HG02981 (cell line): Measurements from ENCODE around the gene MYL6B.
A peak's percentile ranks its signal among the peaks of the same experiment; 100 is the strongest.
"Not testable (repeated sequence)": the region's sequence is repeated elsewhere in the genome, so short reads cannot be mapped to it uniquely, and the experiment has no call there.

ENCODE experiments used
- ATAC-seq: cut with Tn5 transposase; IDR thresholded peaks from one replicate; pipeline ENCODE4 v1.9.1; 2021; ENCODE audit warnings: mild to moderate bottlenecking, moderate library complexity; ENCODE audit not compliant: unreplicated experiment

MYL6B gene

GRCh38 chr12:56152132-56152755, at the start of gene MYL6B:
TSS of gene MYL6B (plus strand) at chr12:56152587. CDS start at chr12:56153919, 1,332 bp downstream.
- peak; percentile 86 for ATAC-seq

DNA sequence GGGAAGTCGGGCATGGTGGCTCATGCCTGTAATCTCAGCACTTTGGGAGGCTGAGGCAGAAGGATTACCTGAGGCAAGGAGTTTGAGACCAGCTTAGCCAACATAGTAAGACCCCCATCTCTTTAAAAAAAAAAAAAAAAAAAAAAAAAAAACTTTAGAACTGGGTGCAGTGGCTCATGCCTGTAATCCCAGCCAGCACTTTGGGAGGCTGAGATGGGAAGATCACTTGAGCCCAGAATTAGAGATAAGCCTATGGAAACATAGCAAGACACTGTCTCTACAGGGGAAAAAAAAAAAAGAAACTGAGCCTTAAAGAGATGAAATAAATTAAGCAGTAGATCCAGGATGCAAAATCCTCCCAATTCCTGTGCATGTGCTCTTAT, 49.7 kb upstream of the MYL6B start:
- no peak for ATAC-seq

- no peak for ATAC-seq
These were observed 49.2 kb upstream of the MYL6B start for GRCh38 chr12:56103066-56103711.

- no peak for ATAC-seq
These were observed 48.6 kb upstream of the MYL6B start for GRCh38 chr12:56103823-56104108.

DNA sequence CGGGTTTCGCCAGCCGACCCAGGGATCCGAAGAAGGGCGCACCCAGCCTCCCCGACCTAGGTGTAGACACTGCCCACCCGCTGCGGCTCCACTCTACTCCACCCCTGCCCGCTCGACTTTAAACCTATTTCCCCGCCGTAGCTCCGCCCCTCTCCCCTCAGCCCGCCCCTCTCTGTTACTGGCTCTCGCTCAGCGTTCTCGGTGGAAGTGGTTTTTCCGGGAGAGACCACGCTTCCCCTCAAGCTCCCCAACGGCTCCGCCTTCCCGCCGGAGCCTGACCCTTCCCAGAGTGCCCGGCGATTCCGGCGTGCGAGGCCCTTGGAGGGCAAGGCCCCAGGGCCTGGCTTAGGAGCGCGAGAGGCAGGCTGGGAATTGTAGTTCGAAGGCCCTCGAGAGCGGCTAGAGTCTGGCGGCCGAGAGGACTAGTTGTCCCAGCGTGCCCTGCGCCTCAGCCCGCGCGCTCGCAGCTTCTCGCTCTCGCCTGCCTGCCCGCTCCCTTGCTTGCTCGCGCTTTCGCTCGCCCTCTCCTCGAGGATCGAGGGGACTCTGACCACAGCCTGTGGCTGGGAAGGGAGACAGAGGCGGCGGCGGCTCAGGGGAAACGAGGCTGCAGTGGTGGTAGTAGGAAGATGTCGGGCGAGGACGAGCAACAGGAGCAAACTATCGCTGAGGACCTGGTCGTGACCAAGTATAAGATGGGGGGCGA, 48.1 kb upstream of the MYL6B start, which contains the start of gene PA2G4:
PA2G4 (plus strand) TSS at position 451 of the 706 bp plus-strand sequence; CDS start at position 630, 179 bp downstream.
- ATAC-seq: peak; percentile 92

DNA sequence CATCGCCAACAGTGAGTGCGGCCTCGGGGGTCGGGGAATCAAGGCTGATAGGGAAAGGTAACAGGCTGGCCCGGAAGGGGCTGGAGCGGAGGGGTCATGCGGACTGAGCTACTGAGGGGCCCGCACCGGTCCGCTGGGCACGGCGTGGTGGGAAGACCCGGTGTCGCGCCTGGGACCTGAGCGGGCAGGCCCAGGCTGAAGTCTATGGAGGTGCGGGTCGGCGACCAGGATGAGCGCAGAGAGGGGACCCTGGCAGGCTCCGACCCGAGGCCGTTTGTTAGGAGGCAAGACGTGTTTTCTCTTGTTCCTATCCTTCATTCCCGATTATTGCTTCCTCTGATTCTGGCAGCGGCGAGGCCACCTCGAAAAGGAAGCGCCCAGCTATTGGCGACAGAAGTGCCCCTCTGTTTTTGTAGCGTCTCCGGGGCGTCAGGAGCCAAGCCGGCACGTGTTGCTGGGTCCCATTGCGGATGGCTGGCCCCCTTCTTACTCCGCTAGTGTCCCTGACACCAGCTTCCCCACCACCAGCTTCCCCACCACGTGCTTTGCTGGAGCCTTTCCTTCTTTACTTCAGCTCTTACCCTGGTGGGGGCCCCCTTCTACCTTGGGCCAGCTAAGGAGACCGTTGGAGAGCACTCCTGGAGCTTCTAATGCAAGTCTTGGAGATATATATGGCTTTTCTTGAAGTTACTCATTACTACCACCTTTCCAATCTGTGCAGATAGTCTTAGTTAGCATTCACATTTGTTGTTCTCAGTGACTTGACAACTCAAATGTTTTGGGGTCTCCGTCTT, 47.4 kb upstream of the MYL6B start:
- peak; percentile 8 for ATAC-seq

- no peak for ATAC-seq
These were observed 46.8 kb upstream of the MYL6B start for GRCh38 chr12:56105609-56105902.

DNA sequence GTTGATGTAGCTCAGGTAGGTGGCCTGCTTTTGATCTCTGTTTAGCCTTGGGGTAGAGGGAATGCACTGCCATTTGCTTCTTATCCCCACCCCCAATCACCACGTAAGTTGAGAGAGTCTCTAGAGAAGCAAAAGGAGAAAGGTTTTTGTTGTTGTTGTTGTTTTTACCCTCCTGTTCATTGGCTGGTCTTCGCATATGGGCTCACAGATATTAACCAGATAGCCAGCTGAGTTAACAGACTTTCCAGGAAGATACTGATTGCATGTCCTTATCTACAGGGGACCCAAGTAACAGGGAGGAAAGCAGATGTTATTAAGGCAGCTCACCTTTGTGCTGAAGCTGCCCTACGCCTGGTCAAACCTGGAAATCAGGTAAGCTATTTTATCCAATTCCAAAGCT, 45.1 kb upstream of the MYL6B start:
- ATAC-seq: no peak

- ATAC-seq: no peak
These were observed 41.8 kb upstream of the MYL6B start for GRCh38 chr12:56110571-56110970.

- ATAC-seq: no peak
These were observed 38.3 kb upstream of the MYL6B start for GRCh38 chr12:56114084-56114483.

DNA sequence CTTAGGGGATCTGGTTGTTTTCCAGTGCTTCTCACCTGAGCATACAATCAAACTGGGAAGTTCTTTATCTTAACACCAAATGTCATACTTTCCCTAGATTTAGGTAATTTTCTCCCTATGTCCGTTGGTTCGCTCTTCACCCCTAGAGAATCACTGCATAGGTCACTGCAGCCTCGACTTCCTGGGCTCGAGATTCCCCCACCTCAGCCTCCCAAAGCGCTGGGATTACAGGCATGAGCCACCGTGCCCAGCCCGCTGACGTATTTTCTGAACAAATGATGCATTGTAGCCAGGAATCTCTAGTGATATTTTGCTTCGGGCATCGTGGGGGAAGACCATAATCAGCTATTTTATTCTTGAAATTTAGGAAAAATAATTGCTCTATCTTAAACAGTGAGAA, 37.1 kb upstream of the MYL6B start:
- ATAC-seq: no peak

DNA sequence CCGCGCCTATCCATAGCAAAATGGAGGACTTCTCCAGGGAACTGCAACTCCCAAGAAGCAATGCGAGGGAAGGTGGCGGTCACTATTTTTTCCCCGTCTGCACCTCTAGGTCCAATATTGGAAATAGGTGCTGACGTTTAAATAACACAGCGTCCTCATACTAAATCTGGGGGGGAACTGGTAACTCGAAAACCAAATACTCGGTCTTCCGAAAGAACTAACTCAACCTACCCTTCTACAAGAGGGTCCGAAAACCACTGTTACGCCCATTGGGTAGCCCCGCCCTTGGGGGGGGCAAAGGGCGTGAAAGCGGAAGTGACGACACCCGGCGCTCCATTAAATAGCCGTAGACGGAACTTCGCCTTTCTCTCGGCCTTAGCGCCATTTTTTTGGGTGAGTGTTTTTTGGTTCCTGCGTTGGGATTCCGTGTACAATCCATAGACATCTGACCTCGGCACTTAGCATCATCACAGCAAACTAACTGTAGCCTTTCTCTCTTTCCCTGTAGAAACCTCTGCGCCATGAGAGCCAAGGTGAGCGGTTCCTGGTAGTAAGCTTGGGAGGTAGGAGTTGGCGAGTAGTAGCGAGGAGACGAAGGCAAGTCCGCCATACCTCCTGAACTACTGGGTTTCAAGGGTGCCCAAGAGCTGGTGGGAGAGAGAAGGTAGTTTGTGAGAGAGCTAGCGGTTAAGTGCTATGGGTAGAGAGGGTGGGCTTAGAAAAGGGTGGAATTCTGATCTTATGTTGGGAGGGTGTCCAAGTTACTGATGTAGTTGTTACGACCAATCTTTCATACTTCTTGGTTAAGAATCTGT, 35.9 kb upstream of the MYL6B start, which contains the start of gene RPL41:
RPL41 (plus strand) TSS at position 367 of the 815 bp plus-strand sequence.
- ATAC-seq: peak; percentile 33

GRCh38 chr12:56117082-56117706, 35.2 kb upstream of the MYL6B start:
- not testable (repeated sequence) for ATAC-seq

GRCh38 chr12:56117778-56118687, 34.4 kb upstream of the MYL6B start, which contains the start of gene ZC3H10:
TSS of gene ZC3H10 (plus strand) at chr12:56118266. CDS start at chr12:56120563, 2,297 bp downstream.
- ATAC-seq: peak; percentile 80

DNA sequence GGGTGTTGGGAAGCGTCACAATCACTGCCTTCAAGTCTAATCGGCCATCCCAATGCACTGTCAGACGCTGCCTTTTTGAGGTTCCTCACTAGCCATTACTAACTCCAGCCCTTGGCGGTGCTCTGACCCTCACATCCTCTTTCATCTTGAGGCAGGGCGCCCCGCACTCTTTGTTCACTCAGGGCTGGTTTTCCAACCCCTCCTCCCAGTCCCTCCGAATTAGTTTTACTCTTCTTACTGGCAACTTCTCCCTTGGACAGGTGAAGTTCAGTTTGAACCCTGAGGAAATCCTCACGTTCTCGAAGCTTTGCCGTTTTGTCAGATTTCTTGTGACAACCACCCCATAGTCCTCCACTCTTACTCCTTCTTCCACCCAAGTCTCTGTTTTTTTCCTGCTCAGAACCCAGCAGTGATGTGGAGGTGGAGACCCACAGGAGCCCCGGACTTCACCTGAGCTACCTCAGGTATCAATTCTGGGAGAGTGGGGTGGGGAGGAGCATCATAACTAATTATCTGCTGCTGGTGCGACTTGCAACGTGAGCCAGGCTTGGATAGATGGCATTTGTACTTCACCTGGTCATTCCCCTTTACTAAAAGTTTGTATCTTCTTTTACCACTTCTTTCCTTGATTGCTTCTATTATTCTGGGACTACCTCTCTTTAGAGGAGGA, 33.6 kb upstream of the MYL6B start:
- ATAC-seq: no peak

GRCh38 chr12:56119361-56119796, 33.0 kb upstream of the MYL6B start:
- no peak for ATAC-seq

- no peak for ATAC-seq
These were observed 32.1 kb upstream of the MYL6B start for GRCh38 chr12:56120158-56120846.
